A673 (cell line): ENCODE data around the gene CLEC3B.

Experiments used
- EZH2 ChIP-seq: fragments of 200-600 bp; sonication (generic); IDR thresholded peaks from 2 replicates; pipeline ENCODE4 v1.6.1; 2017; ENCODE audit warnings: borderline replicate concordance, low read depth, mild to moderate bottlenecking, mixed read lengths, antibody characterized with exemption, low read length; ENCODE audit not compliant: poor library complexity, severe bottlenecking
- TF ChIP-seq, protein P1 (sequence below): fragments of 300-800, 200-600 bp; sonication (generic); conservative IDR thresholded peaks from 2 replicates; pipeline ENCODE4 v1.5.1; 2017; ENCODE audit warnings: low read depth, mild to moderate bottlenecking, antibody characterized with exemption, low read length, moderate library complexity, mixed read lengths

DNA sequence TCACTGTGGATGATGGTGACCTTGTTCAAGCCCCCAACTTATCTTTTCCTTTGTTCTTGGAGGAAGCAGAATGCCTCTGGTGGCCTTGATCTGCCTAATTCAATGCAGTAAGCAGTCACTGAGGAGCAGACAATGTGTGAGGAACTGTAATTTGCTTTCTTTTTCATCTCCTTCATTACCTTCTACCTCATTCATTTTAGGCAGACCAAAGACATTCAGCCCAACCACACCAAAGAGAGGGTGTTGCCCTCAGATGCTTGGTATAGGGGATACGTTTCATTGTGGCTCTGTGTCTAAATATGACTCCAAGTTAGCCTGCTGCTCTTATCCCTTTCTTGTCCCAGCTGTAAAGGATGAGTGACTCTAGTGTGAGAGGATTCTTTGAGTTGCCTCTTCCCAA, 34.8 kb upstream of the CLEC3B start:
- TF ChIP-seq, protein P1, sequence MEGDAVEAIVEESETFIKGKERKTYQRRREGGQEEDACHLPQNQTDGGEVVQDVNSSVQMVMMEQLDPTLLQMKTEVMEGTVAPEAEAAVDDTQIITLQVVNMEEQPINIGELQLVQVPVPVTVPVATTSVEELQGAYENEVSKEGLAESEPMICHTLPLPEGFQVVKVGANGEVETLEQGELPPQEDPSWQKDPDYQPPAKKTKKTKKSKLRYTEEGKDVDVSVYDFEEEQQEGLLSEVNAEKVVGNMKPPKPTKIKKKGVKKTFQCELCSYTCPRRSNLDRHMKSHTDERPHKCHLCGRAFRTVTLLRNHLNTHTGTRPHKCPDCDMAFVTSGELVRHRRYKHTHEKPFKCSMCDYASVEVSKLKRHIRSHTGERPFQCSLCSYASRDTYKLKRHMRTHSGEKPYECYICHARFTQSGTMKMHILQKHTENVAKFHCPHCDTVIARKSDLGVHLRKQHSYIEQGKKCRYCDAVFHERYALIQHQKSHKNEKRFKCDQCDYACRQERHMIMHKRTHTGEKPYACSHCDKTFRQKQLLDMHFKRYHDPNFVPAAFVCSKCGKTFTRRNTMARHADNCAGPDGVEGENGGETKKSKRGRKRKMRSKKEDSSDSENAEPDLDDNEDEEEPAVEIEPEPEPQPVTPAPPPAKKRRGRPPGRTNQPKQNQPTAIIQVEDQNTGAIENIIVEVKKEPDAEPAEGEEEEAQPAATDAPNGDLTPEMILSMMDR = no peak
- TF ChIP-seq EZH2 = no peak
